VCaP (cell line): ENCODE data around the gene LAMC2.

Experiments
- H3K27ac ChIP-seq: fragments of 450-650 bp; 2 replicates; pipeline ENCODE4 v1.5.1; 2017
- CTCF ChIP-seq: fragments of 450-650 bp; conservative IDR thresholded peaks from 2 replicates; pipeline ENCODE4 v1.5.1; 2017; ENCODE audit warnings: mild to moderate bottlenecking, moderate library complexity

Gene LAMC2

GRCh38 chr1:183243161-183244050 lies 57.3 kb downstream of the LAMC2 start:
- no peak for TF ChIP-seq CTCF
- H3K27ac ChIP-seq, result no peak overlapping the region

- TF ChIP-seq CTCF, result no peak
- H3K27ac ChIP-seq, result no peak overlapping the region
Observed at GRCh38 chr1:183244466-183244865, 58.4 kb downstream of the LAMC2 start.

GRCh38 chr1:183245357-183245756 lies 59.3 kb downstream of the LAMC2 start:
- no peak for TF ChIP-seq CTCF
- H3K27ac ChIP-seq, result no peak overlapping the region

GRCh38 chr1:183246436-183246835 lies 60.4 kb downstream of the LAMC2 start:
- TF ChIP-seq CTCF, result no peak

GRCh38 chr1:183247066-183247465 lies 61.0 kb downstream of the LAMC2 start:
- no peak overlapping the region for H3K27ac ChIP-seq
- TF ChIP-seq CTCF, result no peak

More at GRCh38 chr1:183246436-183246835, 60.4 kb downstream of the LAMC2 start:
- no peak overlapping the region for H3K27ac ChIP-seq

GRCh38 chr1:183247484-183247883 lies 61.4 kb downstream of the LAMC2 start:
- TF ChIP-seq CTCF, result no peak
- H3K27ac ChIP-seq, result no peak overlapping the region

- H3K27ac ChIP-seq, result no peak overlapping the region
- no peak for TF ChIP-seq CTCF
Observed at GRCh38 chr1:183247931-183248330, 61.9 kb downstream of the LAMC2 start.
